Hippocampal formation (tissue), 2 donors: ENCODE data around the gene EIF4E3.
A peak's percentile ranks its signal among the peaks of the same experiment; 100 is the strongest.

Source experiments
- DNase-seq, 2 donors: peaks; one replicate each; lab custom pipeline; 2025; lab: John Stamatoyannopoulos, UW

The EIF4E3 gene

GRCh38 chr3:71725271-71725991 is at the start of gene EIF4E3:
Gene EIF4E3, minus strand, starts transcription at chr3:71725402. Its CDS starts 35 bp downstream, at chr3:71725367.
- peak in 1 of 2 donors; percentile 45 for DNase-seq

GRCh38 chr3:71771884-71772283 is 46.7 kb upstream of the EIF4E3 start:
- DNase-seq = no peak

GRCh38 chr3:71771126-71771525 is 45.9 kb upstream of the EIF4E3 start:
- no peak for DNase-seq

GRCh38 chr3:71763426-71763825 is 38.2 kb upstream of the EIF4E3 start:
- no peak for DNase-seq

GRCh38 chr3:71760140-71760539 is 34.9 kb upstream of the EIF4E3 start:
- no peak for DNase-seq

GRCh38 chr3:71759401-71759800 is 34.2 kb upstream of the EIF4E3 start:
- no peak for DNase-seq

- DNase-seq = no peak
These were observed 32.9 kb upstream of the EIF4E3 start for GRCh38 chr3:71758091-71758490.

GRCh38 chr3:71754610-71755253 is 29.5 kb upstream of the EIF4E3 start:
- DNase-seq = no peak

GRCh38 chr3:71753701-71754609 is 28.8 kb upstream of the EIF4E3 start, which contains the start of gene GPR27:
Gene GPR27, plus strand, starts transcription at chr3:71753855. Its CDS starts 195 bp downstream, at chr3:71754050.
- DNase-seq = no peak

GRCh38 chr3:71752831-71753700 is 27.9 kb upstream of the EIF4E3 start:
- DNase-seq = no peak

GRCh38 chr3:71751602-71752001 is 26.4 kb upstream of the EIF4E3 start:
- DNase-seq = no peak

GRCh38 chr3:71744738-71745137 is 19.5 kb upstream of the EIF4E3 start:
- DNase-seq = no peak

GRCh38 chr3:71742621-71743020 is 17.4 kb upstream of the EIF4E3 start:
- DNase-seq = no peak

GRCh38 chr3:71734881-71735280 is 9.7 kb upstream of the EIF4E3 start:
- DNase-seq = no peak

- DNase-seq = no peak
These were observed 8.1 kb upstream of the EIF4E3 start for GRCh38 chr3:71733319-71733718.

GRCh38 chr3:71732637-71733036 is 7.4 kb upstream of the EIF4E3 start:
- DNase-seq = no peak

GRCh38 chr3:71728632-71729342 is 3.6 kb upstream of the EIF4E3 start:
- peak in 1 of 2 donors; percentile 28 for DNase-seq

GRCh38 chr3:71726146-71726545 is 944 bp upstream of the EIF4E3 start:
- DNase-seq = no peak

GRCh38 chr3:71724584-71725270 is 475 bp downstream of the EIF4E3 start:
- peak; percentile 2 to 39 for DNase-seq

- no peak for DNase-seq
These were observed 1.1 kb downstream of the EIF4E3 start for GRCh38 chr3:71724171-71724453.
